ENCODE data around the gene TMIGD2. TPM values are rescaled to one million over a fixed set of nuclear protein-coding genes. Genes with fewer than 3 reads are reported as not detected.

The TMIGD2 gene
- polyA plus RNA-seq, 3 donors = 0.26 TPM; not detected in 2

GRCh38 chr19:4323692-4324091 is 21.5 kb upstream of the TMIGD2 start:
- Histone ChIP-seq H3K4me1 (ENCODE audit: control insufficient read depth in 1 of 2, insufficient read depth in 2 of 2, low read length in 2 of 2) (peaks cover 23 to 26% of the 10 kb centered on the region in 2 donors), H3K9ac (ENCODE audit: insufficient read depth, low read length, poor library complexity, severe bottlenecking) (no peak overlapping the region), H3K9me3 (replicated peaks in 1 of 2; ENCODE audit: control insufficient read depth in 1 of 2, insufficient read depth in 1 of 2, low read length in 2 of 2) (peaks cover 27 to 56% of the 10 kb centered on the region in 2 donors), H3K27ac (ENCODE audit: low read depth in 1 of 2, low read length in 2 of 2) (no peak overlapping the region), H3K36me3 (replicated peaks in 1 of 2; ENCODE audit: control insufficient read depth in 1 of 2, insufficient read depth in 2 of 2, low read length in 2 of 2) (no peaks in the 10 kb centered on the region), H4K20me1 (ENCODE audit: insufficient read depth, low read length) (no peaks in the 10 kb centered on the region), H3K4me2 (replicated peaks; ENCODE audit: extremely low read depth, low read length, poor library complexity, severe bottlenecking) (no peak overlapping the region), H3K27me3 (ENCODE audit: control insufficient read depth in 2 of 2, insufficient read depth in 2 of 2, low read length in 2 of 2) (peaks cover 2 to 25% of the 10 kb centered on the region in 2 donors), H2AFZ (ENCODE audit: insufficient read depth, low read depth, low read length, poor library complexity, severe bottlenecking) (no peak overlapping the region), H3K4me3 (replicated peaks in 1 of 3; ENCODE audit: low read depth in 2 of 3, low read length in 3 of 3) (no peak overlapping the region), H3K79me2 (ENCODE audit: insufficient read depth, low read length) (no peaks in the 10 kb centered on the region)
- intact Hi-C loops (cut with micrococcal nuclease) = loop anchor here in 1 of 2 donors (10.0 kb wide), 1 partner anchor 351 kb away; the partner anchor contains the start of gene MYDGF
- no peak for TF ChIP-seq CTCF (IDR thresholded peaks at IDR 0.05)
- 98% methylated on average over 5 of the region's 9 CpGs for WGBS (ENCODE audit: insufficient coverage)
- Mint-ChIP-seq H3K27me3 (ENCODE audit: low read depth in 3 of 3) (peaks cover 25 to 37% (median 34%) of the 10 kb centered on the region in 3 donors), H3K27ac (no peak overlapping the region), H3K36me3 (peaks cover 3% of the 10 kb centered on the region in 2 donors), H3K4me3 (no peak overlapping the region), H3K9me3 (peaks cover 41 to 60% (median 53%) of the 10 kb centered on the region in 7 donors), H3K4me1 (peaks cover 29% of the 10 kb centered on the region)
- no peak for DNase-seq

- 86% methylated on average over 29 of the region's 37 CpGs for WGBS (ENCODE audit: insufficient coverage)
- H3K27ac ChIP-seq (ENCODE audit: low read depth in 1 of 2, low read length in 2 of 2) = no peak overlapping the region
- H3K9me3 ChIP-seq (replicated peaks in 1 of 2; ENCODE audit: control insufficient read depth in 1 of 2, insufficient read depth in 1 of 2, low read length in 2 of 2) = peaks cover 27 to 58% of the 10 kb centered on the region in 2 donors
- peaks cover 3% of the 10 kb centered on the region in 2 donors for H3K36me3 Mint-ChIP-seq
- H3K4me3 Mint-ChIP-seq = no peak overlapping the region
- H3K9ac ChIP-seq (ENCODE audit: insufficient read depth, low read length, poor library complexity, severe bottlenecking) = no peak overlapping the region
- H3K4me1 ChIP-seq (ENCODE audit: control insufficient read depth in 1 of 2, insufficient read depth in 2 of 2, low read length in 2 of 2) = peaks cover 21 to 24% of the 10 kb centered on the region in 2 donors
- intact Hi-C loops (cut with micrococcal nuclease) = loop anchor here in 1 of 2 donors (10.0 kb wide), 1 partner anchor 352 kb away; the partner anchor contains the start of gene MYDGF
- peaks cover 24% of the 10 kb centered on the region for H3K4me1 Mint-ChIP-seq
- no peak overlapping the region for H3K4me2 ChIP-seq (replicated peaks; ENCODE audit: extremely low read depth, low read length, poor library complexity, severe bottlenecking)
- H3K36me3 ChIP-seq (replicated peaks in 1 of 2; ENCODE audit: control insufficient read depth in 1 of 2, insufficient read depth in 2 of 2, low read length in 2 of 2) = no peaks in the 10 kb centered on the region
- no peak overlapping the region for H2AFZ ChIP-seq (ENCODE audit: insufficient read depth, low read depth, low read length, poor library complexity, severe bottlenecking)
- DNase-seq = no peak
- H3K9me3 Mint-ChIP-seq = peaks cover 41 to 61% (median 51%) of the 10 kb centered on the region in 7 donors
- TF ChIP-seq CTCF (IDR thresholded peaks at IDR 0.05) = no peak
- H3K27me3 Mint-ChIP-seq (ENCODE audit: low read depth in 3 of 3) = peaks cover 23 to 32% (median 28%) of the 10 kb centered on the region in 3 donors
- no peak overlapping the region for H3K4me3 ChIP-seq (replicated peaks in 1 of 3; ENCODE audit: low read depth in 2 of 3, low read length in 3 of 3)
- no peaks in the 10 kb centered on the region for H3K79me2 ChIP-seq (ENCODE audit: insufficient read depth, low read length)
- peaks cover 2 to 23% of the 10 kb centered on the region in 2 donors for H3K27me3 ChIP-seq (ENCODE audit: control insufficient read depth in 2 of 2, insufficient read depth in 2 of 2, low read length in 2 of 2)
- no peak overlapping the region for H3K27ac Mint-ChIP-seq
- no peaks in the 10 kb centered on the region for H4K20me1 ChIP-seq (ENCODE audit: insufficient read depth, low read length)
These were observed 20.9 kb upstream of the TMIGD2 start for GRCh38 chr19:4322942-4323665.

All from CD14-positive monocyte (primary cell).